Prostate gland (tissue), 2 donors: ENCODE measurements around the gene YDJC. TPM values are rescaled to one million over a fixed set of nuclear protein-coding genes. Genes with fewer than 3 reads are reported as not detected.

Source experiments
- DNase-seq: peaks from one replicate; pipeline ENCODE4 v3.0.0-alpha.2; 2019; ENCODE audit warnings: low spot score
- H3K27ac ChIP-seq, 2 donors: fragments of 200-600 bp; sonication (generic); 2 replicates each; pipeline ENCODE4 v1.5.1; 2017 to 2019
- H3K27me3 ChIP-seq: fragments of 200-600 bp; sonication (generic); replicated peaks from 2 replicates; pipeline ENCODE4 v1.5.1; 2019; ENCODE audit not compliant: insufficient read depth
- H3K36me3 ChIP-seq, 2 donors: fragments of 200-600 bp; sonication (generic); 1 replicate in 1 of 2; 2 replicates in 1 of 2; pipeline versions ENCODE4 v1.5.1 to v1.8.1; 2017 to 2019
- H3K4me1 ChIP-seq: fragments of 200-600 bp; sonication (generic); replicated peaks from 2 replicates; pipeline ENCODE4 v1.5.1; 2019
- H3K4me3 ChIP-seq, 2 donors: fragments of 200-600 bp; sonication (generic); 2 replicates each; pipeline ENCODE4 v1.5.1; 2017 to 2019
- H3K9me3 ChIP-seq: fragments of 200-600 bp; sonication (generic); 2 replicates; pipeline ENCODE4 v1.5.1; 2017
- POLR2A ChIP-seq: fragments of 450-650 bp; IDR thresholded peaks from one replicate; pipeline ENCODE4 v1.6.1; 2016; ENCODE audit warnings: antibody characterized with exemption, mild to moderate bottlenecking
- POLR2AphosphoS5 ChIP-seq: sonication (generic); formaldehyde crosslinking; IDR thresholded peaks from one replicate; pipeline ENCODE4 v1.6.1; 2017; ENCODE audit warnings: antibody characterized with exemption
- WGBS: methylation state at CpG from one replicate; pipeline ENCODE4 v1.1.5; 2018; 5-methylcytosine and 5-hydroxymethylcytosine counted together
- intact Hi-C: fragments of 100-400 bp; cut with DNase I; formaldehyde crosslinking; loops from one replicate; pipeline ENCODE4 v1.14.2; 2022
- total RNA-seq, 2 donors: library from RNA; depleted of rRNA; stranded (reverse); fragments of >200 nt; gene quantifications; one replicate each; pipeline ENCODE4 v1.1.0, GENCODE V29; 2016
- TF ChIP-seq, protein P1 (sequence below), 4 experiments: fragments of 200-600 bp in 2 of 4; fragments of 450-650 bp in 2 of 4; sonication (generic) in 2 of 4; IDR thresholded peaks; 1 replicate in 3 of 4; 2 replicates in 1 of 4; pipeline ENCODE4 v1.5.1; 2016 to 2019; ENCODE audit warnings: antibody characterized with exemption in 4 of 4, mild to moderate bottlenecking in 2 of 4, moderate library complexity in 2 of 4

YDJC gene
- total RNA-seq, 2 donors from 2014 or later: 44.9 to 74.1 TPM

DNA sequence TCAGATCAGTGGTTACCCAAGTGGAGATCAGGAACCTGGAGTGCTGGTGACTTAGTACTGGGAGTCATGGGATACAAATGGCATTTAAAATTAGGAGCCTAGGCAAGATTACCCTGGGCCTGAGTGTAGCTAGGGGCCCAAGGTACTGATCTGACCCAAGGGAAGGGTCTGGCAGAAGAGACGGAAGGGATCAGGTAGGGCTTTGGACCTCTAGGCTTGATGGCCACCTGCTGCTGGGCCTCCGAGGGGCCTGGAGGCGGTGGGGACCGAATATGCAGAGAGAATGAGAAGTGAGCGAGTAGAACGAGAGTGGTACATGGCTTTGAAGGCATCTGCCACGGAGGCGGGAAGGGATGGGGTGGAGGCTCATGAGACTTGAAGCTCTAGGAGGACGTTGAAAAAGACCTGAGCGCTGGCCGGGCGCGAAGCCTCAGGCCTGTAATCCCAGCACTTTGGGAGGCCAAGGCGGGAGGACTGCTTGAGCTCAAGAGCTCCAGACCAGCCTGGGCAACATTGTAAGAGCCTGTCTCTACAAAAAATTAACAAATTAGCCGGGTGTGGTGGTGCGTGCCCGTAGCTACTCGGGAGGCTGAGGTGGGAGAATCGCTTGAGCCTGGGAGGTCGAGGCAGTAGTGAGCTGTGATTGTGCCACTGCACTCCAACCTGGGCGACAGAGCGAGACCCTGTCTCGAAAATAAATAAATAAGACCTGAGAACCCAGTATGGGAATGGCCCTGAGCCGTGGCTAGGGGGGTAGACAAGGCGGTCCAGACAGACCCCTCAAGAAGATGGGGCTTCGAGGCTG, 35.4 kb upstream of the YDJC start:
- WGBS: 70% methylated on average over 26 of the region's 26 CpGs

DNA sequence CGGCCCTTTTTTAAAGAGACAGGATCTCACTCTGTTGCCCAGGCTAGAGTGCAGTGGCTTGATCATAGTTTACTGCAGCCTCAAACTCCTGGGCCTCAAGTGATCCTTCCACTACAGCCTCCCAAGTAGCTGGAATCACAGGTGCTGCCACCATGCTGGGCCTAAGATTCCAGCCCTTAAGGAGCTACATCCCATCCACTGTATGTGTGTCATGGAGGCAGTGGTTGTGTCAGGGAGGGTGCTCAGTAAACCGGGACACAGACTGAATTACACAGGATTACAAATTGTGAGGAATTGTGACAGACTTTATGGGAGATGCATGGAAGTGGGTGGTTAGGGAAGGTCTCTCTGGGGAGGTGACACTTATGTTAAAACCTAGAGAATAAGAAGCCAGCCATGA, 33.9 kb upstream of the YDJC start:
- TF ChIP-seq POLR2A: no peak
- TF ChIP-seq, protein P1, sequence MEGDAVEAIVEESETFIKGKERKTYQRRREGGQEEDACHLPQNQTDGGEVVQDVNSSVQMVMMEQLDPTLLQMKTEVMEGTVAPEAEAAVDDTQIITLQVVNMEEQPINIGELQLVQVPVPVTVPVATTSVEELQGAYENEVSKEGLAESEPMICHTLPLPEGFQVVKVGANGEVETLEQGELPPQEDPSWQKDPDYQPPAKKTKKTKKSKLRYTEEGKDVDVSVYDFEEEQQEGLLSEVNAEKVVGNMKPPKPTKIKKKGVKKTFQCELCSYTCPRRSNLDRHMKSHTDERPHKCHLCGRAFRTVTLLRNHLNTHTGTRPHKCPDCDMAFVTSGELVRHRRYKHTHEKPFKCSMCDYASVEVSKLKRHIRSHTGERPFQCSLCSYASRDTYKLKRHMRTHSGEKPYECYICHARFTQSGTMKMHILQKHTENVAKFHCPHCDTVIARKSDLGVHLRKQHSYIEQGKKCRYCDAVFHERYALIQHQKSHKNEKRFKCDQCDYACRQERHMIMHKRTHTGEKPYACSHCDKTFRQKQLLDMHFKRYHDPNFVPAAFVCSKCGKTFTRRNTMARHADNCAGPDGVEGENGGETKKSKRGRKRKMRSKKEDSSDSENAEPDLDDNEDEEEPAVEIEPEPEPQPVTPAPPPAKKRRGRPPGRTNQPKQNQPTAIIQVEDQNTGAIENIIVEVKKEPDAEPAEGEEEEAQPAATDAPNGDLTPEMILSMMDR (IDR thresholded peaks at IDR 0.05): no peak
- no peak for TF ChIP-seq POLR2AphosphoS5
- Histone ChIP-seq H3K4me1 (peaks cover 3% of the 10 kb centered on the region), H3K4me3 (no peak overlapping the region), H3K27ac (no peak overlapping the region), H3K27me3 (no peaks in the 10 kb centered on the region), H3K36me3 (no peaks in the 10 kb centered on the region), H3K9me3 (no peaks in the 10 kb centered on the region)
- intact Hi-C loops: no loop called here
- 82% methylated on average over 1 of the region's 2 CpGs for WGBS
- DNase-seq: no peak

More for the DNA sequence above, 35.4 kb upstream of the YDJC start:
- DNase-seq: no peak
- H3K4me3 ChIP-seq: peak overlapping the region; percentile 78 to 85
- H3K27ac ChIP-seq: peak overlapping the region; percentile 83 to 86
- TF ChIP-seq, protein P1 (IDR thresholded peaks at IDR 0.05): no peak
- TF ChIP-seq POLR2AphosphoS5: no peak
- no peak for TF ChIP-seq POLR2A
- H3K9me3 ChIP-seq: no peaks in the 10 kb centered on the region
- intact Hi-C loops: no loop called here
- H3K4me1 ChIP-seq: peaks cover 3% of the 10 kb centered on the region
- H3K36me3 ChIP-seq: no peaks in the 10 kb centered on the region
- H3K27me3 ChIP-seq: no peaks in the 10 kb centered on the region

DNA sequence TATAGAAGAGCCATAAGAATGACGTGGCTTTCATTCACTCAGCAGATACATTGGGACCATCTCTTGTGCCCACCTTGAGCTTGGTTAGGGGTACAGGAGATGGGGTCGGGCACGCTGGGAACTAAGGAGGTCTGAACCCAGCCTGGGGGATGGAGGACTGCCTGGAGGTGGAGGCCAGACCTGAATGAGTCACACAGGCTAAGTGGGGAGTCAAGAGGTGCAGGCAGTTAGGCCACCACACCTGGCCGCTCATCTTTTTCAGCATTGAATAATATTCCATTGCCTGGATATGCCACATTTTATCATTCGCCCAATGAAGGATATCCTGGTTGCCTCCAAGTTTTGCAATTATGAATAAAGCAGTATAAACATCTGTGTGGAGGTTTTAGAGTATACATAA, 32.2 kb upstream of the YDJC start:
- H3K36me3 ChIP-seq: no peaks in the 10 kb centered on the region
- no peak overlapping the region for H3K4me3 ChIP-seq
- peaks cover 3% of the 10 kb centered on the region for H3K4me1 ChIP-seq
- intact Hi-C loops: no loop called here
- WGBS: 91% methylated on average over 5 of the region's 5 CpGs
- no peak for DNase-seq
- TF ChIP-seq POLR2A: no peak
- H3K9me3 ChIP-seq: no peaks in the 10 kb centered on the region
- no peak overlapping the region for H3K27ac ChIP-seq
- no peaks in the 10 kb centered on the region for H3K27me3 ChIP-seq

DNA sequence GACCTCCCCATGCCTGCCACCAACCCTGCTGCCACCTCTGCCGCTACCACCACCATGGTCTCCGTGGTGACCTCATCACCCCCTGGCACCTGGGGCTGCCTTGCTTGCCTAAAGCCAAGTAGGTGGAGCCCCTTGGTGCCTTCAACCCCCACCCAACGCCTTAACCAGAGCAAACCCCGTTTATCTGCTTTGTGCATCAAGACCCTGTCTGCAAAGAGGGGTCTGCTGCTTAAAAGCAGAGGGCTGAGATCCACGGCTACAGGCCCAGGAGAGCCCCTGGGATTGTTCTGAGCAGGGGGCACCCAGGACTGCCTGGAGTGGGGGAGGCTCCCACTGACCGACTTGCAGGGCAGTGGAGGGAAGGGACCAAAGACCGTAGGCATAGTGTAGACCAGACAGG, 31.1 kb upstream of the YDJC start:
- WGBS: 85% methylated on average over 7 of the region's 7 CpGs

DNA sequence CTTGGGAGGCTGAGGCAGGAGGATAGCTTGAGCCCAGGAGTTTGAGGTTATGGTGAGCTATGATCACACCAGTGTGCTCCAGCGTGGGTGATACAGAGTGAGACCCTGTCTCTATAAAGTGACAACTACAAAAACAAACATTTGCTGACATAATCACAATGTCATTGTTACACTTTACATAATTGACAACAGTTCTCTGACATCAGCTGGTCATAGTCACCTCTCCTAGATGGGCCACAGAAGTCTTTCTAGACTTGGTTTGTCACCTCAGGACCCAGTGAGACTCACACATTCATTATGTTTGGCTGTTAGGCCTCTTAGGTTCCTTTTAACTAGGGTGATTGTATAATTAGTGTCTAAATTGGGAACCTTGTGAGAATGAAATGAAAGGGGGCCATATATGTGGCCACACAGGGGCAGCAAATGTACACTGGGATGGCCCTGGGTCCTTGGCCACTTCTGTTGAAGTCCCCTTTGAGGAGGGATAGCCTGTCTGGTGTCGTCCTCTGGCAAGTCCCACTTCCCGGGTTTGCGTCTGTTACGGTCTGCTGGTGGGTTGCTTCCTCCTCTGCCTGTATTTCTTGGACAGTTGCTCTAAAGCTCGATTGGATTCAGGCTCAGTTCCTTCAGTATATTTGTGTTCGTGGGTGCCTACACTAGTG, 30.2 kb upstream of the YDJC start:
- Histone ChIP-seq H3K27me3 (no peaks in the 10 kb centered on the region), H3K27ac (no peak overlapping the region), H3K4me3 (no peak overlapping the region), H3K36me3 (no peaks in the 10 kb centered on the region), H3K4me1 (no peaks in the 10 kb centered on the region), H3K9me3 (no peaks in the 10 kb centered on the region)
- intact Hi-C loops: no loop called here
- DNase-seq: no peak
- 73% methylated on average over 7 of the region's 7 CpGs for WGBS
- TF ChIP-seq POLR2A: no peak

More for the DNA sequence above, 31.1 kb upstream of the YDJC start:
- Histone ChIP-seq H3K36me3 (no peaks in the 10 kb centered on the region), H3K27ac (no peak overlapping the region), H3K27me3 (no peaks in the 10 kb centered on the region), H3K9me3 (no peaks in the 10 kb centered on the region), H3K4me1 (peaks cover 3% of the 10 kb centered on the region), H3K4me3 (no peak overlapping the region)
- no peak for DNase-seq
- TF ChIP-seq, protein P1 (IDR thresholded peaks at IDR 0.05): no peak
- TF ChIP-seq POLR2AphosphoS5: no peak
- TF ChIP-seq POLR2A: no peak
- intact Hi-C loops: no loop called here
